ENCODE measurements around the gene RBP3. TPM values are rescaled to one million over a fixed set of nuclear protein-coding genes. Genes with fewer than 3 reads are reported as not detected.

The RBP3 gene
- total and polyA plus RNA-seq, 2 of the 4 experiments (the other 2 are of a cell fraction) = not detected

DNA sequence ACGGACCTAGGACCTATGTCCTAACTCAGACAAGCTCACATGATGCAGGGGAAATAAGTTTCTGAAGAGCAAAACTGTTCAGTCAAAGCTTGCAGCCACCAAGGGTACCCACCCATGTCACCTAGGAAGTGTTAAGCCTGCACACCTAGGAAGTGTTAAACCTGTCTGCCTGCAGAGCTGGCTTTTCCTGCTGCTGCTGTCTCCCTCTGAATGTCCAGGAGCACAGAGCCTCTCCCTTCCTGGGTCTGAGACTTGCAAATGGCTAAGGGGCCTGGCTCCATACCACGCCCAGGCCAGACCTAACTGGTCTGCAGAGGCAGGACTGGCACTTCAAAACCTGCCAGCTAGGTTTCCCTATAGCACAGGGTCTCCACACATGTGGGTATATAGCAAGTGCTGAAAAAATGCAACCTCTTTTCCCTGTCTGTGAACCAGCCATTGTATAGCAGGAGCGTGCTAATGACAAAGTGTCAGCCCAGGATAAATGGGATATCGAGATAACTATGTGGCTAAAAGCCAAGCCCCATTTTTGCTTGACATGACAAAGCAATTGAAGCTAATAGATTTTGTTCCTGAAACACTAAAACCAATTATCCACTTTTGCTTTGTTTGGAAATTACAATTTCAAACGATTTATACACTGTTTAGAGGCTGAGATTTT lies 24.4 kb upstream of the RBP3 start:
- Histone ChIP-seq H2AFZ (replicated peaks; ENCODE audit: low read length, poor library complexity) (no peak overlapping the region), H3K36me3 (ENCODE audit: control insufficient read depth, insufficient read depth, low read length) (no peaks in the 10 kb centered on the region), H2AK9ac (replicated peaks; ENCODE audit: low read depth, low read length, poor library complexity) (no peak overlapping the region), H3K4me3 (ENCODE audit: insufficient read depth, low read depth, low read length) (no peak overlapping the region), H4K5ac (ENCODE audit: low read depth, low read length) (no peak overlapping the region), H2AK5ac (ENCODE audit: low read depth, low read length) (no peak overlapping the region), H3K18ac (ENCODE audit: low read depth, low read length) (no peak overlapping the region), H3K79me1 (ENCODE audit: low read depth in 1 of 2, low read length in 2 of 2) (no peaks in the 10 kb centered on the region), H3K9me3 (ENCODE audit: control insufficient read depth, insufficient read depth, low read length) (no peaks in the 10 kb centered on the region), H3K27me3 (ENCODE audit: control insufficient read depth, insufficient read depth, low read length) (peaks cover 43% of the 10 kb centered on the region), H2BK20ac (ENCODE audit: low read depth, low read length) (no peak overlapping the region), H3K4me2 (ENCODE audit: low read depth, low read length) (no peak overlapping the region), H3K27ac (ENCODE audit: insufficient read depth, low read length) (no peak overlapping the region), H4K20me1 (ENCODE audit: insufficient read depth, low read length) (no peaks in the 10 kb centered on the region), H3K23ac (ENCODE audit: low read depth, low read length) (no peak overlapping the region), H4K91ac (ENCODE audit: insufficient read depth, low read depth, low read length) (no peak overlapping the region), H3K14ac (replicated peaks; ENCODE audit: low read depth, low read length) (no peak overlapping the region), H2BK15ac (ENCODE audit: low read depth, low read length) (no peak overlapping the region), H2BK120ac (ENCODE audit: low read depth, low read length) (no peak overlapping the region), H4K8ac (ENCODE audit: low read depth in 2 of 2, low read length in 2 of 2) (no peak overlapping the region), H3K4me1 (ENCODE audit: control insufficient read depth, insufficient read depth, low read length) (no peaks in the 10 kb centered on the region), H3K9me1 (ENCODE audit: insufficient read depth, low read length) (peaks cover 4% of the 10 kb centered on the region; the same call in 1 of the 2 replicates), H3K9ac (ENCODE audit: low read depth, low read length) (no peak overlapping the region), H3K56ac (ENCODE audit: extremely low read depth, insufficient read depth, low read length) (no peak overlapping the region), H3K4ac (ENCODE audit: low read depth, low read length) (no peak overlapping the region), H2BK5ac (ENCODE audit: low read depth, low read length, poor library complexity, severe bottlenecking) (no peak overlapping the region)
- no peak for DNase-seq
- no peak for TF ChIP-seq BHLHE40 (IDR thresholded peaks at IDR 0.05; ENCODE audit: low read depth, low read length)
- no peak for TF ChIP-seq RFX5 (IDR thresholded peaks at IDR 0.05; ENCODE audit: low read depth, low read length)
- no peak for TF ChIP-seq MAZ (IDR thresholded peaks at IDR 0.05; ENCODE audit: borderline replicate concordance, low read depth, low read length)
- TF ChIP-seq MXI1 (IDR thresholded peaks at IDR 0.05; ENCODE audit: borderline replicate concordance, low read depth, low read length) = no peak
- TF ChIP-seq FOS (IDR thresholded peaks at IDR 0.05; ENCODE audit: low read depth, low read length) = no peak
- TF ChIP-seq RAD21 (IDR thresholded peaks at IDR 0.05; ENCODE audit: low read length) = no peak
- in situ Hi-C loops (cut with MboI; ENCODE audit: low sequenced_read_pairs) = no loop called here
- POLR2A ChIA-PET (ENCODE audit: unreplicated experiment) = no interaction called here
- ATAC-seq (ENCODE audit: low read depth) = no peak
- no TSS peak for BruUV-seq (replicated peaks)
- CTCF ChIA-PET = interaction anchor here (1.1 kb wide), 1 partner anchor 12 kb away, joined by 3 read pairs; no protein-coding TSS in a partner anchor
- no CpG with 5 or more reads among the region's 5 CpGs for WGBS, 2 experiments (ENCODE audit: extremely low coverage in 2 of 2, insufficient read length in 1 of 2)
- dilution Hi-C loops (cut with HindIII; ENCODE audit: low sequenced_read_pairs, unreplicated experiment) = no loop called here
- intact Hi-C loops (cut with micrococcal nuclease) = no loop called here

Measured in IMR-90 (cell line).